Activated B cell treated with CpG ODN at 0.5 μM for 24 hours (primary cell): ENCODE data around the gene CDKN3. TPM values are rescaled to one million over a fixed set of nuclear protein-coding genes. Genes with fewer than 3 reads are reported as not detected.
"Not testable (repeated sequence)": the region's sequence is repeated elsewhere in the genome, so short reads cannot be mapped to it uniquely, and the experiment has no call there.

Source experiments
- ATAC-seq: fragments of 200-7000 bp; cut with Tn5 transposase; one replicate; pipeline ENCODE4 v1.10.0; 2021; ENCODE audit warnings: low read depth, mild to moderate bottlenecking, moderate library complexity
- CTCF ChIA-PET: fragments of 350-600 bp; sonication (Branson Sonifier 250); formaldehyde crosslinking; loops from one replicate; lab custom pipeline; 2021; ENCODE audit warnings: antibody characterized with exemption; lab: Charles Lee
- POLR2A ChIA-PET: fragments of 350-600 bp; sonication (Branson Sonifier 250); formaldehyde crosslinking; loops from one replicate; lab custom pipeline; 2021; ENCODE audit warnings: antibody characterized with exemption; lab: Charles Lee
- DNase-seq: peaks from one replicate; pipeline ENCODE4 v3.0.0; 2022
- H3K27ac Mint-ChIP-seq: one replicate; pipeline ENCODE4 v1.8.0; 2020; ENCODE audit warnings: mixed read lengths
- H3K27me3 Mint-ChIP-seq: one replicate; pipeline ENCODE4 v1.8.0; 2021; ENCODE audit warnings: mixed read lengths
- H3K36me3 Mint-ChIP-seq: one replicate; pipeline ENCODE4 v1.8.0; 2021; ENCODE audit warnings: low read depth, mixed read lengths
- H3K4me1 Mint-ChIP-seq: one replicate; pipeline ENCODE4 v1.8.0; 2021; ENCODE audit warnings: mixed read lengths
- H3K4me3 Mint-ChIP-seq: one replicate; pipeline ENCODE4 v1.8.0; 2020; ENCODE audit warnings: mild to moderate bottlenecking, mixed read lengths
- H3K9me3 Mint-ChIP-seq: one replicate; pipeline ENCODE4 v1.8.0; 2020; ENCODE audit warnings: mixed read lengths
- intact Hi-C: fragments of 100-400 bp; cut with micrococcal nuclease; formaldehyde crosslinking; loops from one replicate; pipeline ENCODE4 v1.15.1; 2024
- total RNA-seq: library from RNA; stranded (reverse); gene quantifications from 2 replicates; pipeline ENCODE4 v1.2.3, GENCODE V29; 2022
- TF ChIP-seq, protein P1 (sequence below): fragments of 200-600 bp; IDR thresholded peaks from one replicate; pipeline ENCODE4 v1.8.0; 2022; ENCODE audit warnings: antibody characterized with exemption, mild to moderate bottlenecking

Gene CDKN3
- total RNA-seq, 1 donor from 2014 or later = 0.91 TPM

DNA sequence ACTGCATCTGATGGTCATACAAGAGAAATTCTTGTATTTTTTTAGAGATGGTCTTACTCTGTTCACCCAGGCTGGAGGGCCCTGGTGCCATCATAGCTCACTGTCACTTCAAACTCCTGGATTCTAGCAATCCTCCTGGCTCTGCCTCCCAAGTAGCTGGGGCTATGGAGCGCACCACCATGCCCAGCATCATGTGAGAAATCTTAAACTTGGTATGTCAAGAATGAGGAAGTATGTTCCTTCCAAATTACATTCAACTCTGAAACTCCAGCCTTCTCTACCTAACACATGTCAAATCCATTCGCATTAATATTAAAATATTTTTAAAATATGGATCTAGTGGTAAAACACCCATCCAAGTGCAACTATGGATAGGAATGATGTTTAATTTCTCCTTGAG, 27.5 kb upstream of the CDKN3 start:
- H3K4me3 Mint-ChIP-seq = no peak overlapping the region
- POLR2A ChIA-PET = no interaction called here

DNA sequence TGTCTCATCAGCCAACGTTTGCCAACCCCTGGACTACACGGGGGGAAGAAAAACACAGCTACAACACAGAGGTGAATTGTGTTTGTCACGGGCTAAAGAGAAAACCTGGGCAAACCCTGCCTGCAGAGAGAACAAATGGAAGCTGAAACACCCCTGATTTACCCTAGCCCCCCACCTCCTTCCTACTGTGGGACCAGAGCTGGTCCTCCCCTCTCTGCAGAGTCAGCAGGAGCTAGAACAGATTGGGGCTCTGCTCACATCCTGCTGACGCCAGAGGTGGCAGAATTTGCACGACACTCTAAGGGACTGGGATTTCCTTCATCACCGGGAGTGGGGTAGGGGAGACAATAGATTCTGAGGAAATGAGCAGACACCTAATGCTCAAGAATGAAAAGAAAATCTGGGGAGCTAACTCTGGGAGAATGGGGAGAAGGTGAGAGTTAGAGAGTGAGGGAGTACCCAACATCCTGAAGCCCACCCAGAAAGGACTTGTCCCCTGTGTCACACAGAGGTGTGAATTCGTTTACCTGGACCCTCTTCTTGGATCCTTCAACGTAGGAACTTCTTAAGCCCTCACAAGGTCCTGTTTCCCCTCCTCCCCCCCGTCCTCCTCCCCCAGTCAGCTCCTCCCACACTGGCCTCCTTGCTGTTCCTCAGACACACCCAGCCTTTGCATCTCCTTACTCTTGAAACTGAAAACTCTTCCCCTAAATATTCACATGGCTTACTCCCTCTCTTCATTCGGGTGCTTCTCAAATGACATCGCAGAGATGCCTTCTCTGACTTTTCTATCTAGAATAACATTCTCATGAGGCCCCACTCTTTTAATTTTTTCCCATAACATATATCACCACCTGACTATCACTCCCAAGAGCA, 26.2 kb upstream of the CDKN3 start:
- POLR2A ChIA-PET = interaction anchor here (0.6 kb wide), 1 partner anchor 118 kb away, joined by 3 read pairs; no protein-coding TSS in a partner anchor
- TF ChIP-seq, protein P1, sequence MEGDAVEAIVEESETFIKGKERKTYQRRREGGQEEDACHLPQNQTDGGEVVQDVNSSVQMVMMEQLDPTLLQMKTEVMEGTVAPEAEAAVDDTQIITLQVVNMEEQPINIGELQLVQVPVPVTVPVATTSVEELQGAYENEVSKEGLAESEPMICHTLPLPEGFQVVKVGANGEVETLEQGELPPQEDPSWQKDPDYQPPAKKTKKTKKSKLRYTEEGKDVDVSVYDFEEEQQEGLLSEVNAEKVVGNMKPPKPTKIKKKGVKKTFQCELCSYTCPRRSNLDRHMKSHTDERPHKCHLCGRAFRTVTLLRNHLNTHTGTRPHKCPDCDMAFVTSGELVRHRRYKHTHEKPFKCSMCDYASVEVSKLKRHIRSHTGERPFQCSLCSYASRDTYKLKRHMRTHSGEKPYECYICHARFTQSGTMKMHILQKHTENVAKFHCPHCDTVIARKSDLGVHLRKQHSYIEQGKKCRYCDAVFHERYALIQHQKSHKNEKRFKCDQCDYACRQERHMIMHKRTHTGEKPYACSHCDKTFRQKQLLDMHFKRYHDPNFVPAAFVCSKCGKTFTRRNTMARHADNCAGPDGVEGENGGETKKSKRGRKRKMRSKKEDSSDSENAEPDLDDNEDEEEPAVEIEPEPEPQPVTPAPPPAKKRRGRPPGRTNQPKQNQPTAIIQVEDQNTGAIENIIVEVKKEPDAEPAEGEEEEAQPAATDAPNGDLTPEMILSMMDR = no peak
- intact Hi-C loops = no loop called here
- ATAC-seq (no peak), DNase-seq (no peak)
- Mint-ChIP-seq H3K4me3 (no peak overlapping the region), H3K36me3 (no peaks in the 10 kb centered on the region), H3K4me1 (no peaks in the 10 kb centered on the region), H3K27me3 (peaks cover 8% of the 10 kb centered on the region), H3K27ac (no peak overlapping the region), H3K9me3 (no peaks in the 10 kb centered on the region)
- CTCF ChIA-PET = interaction anchor here (0.5 kb wide), 1 partner anchor 321 kb away, joined by 4 read pairs; no protein-coding TSS in a partner anchor

More for the DNA sequence above, 27.5 kb upstream of the CDKN3 start:
- Mint-ChIP-seq H3K27ac (no peak overlapping the region), H3K9me3 (no peaks in the 10 kb centered on the region), H3K4me1 (no peaks in the 10 kb centered on the region), H3K27me3 (peaks cover 8% of the 10 kb centered on the region), H3K36me3 (no peaks in the 10 kb centered on the region)
- DNase-seq = no peak
- ATAC-seq = no peak
- TF ChIP-seq, protein P1 = no peak
- intact Hi-C loops = loop anchor here (5.0 kb wide), 1 partner anchor 403 kb away; no protein-coding TSS in a partner anchor
- CTCF ChIA-PET = no interaction called here

DNA sequence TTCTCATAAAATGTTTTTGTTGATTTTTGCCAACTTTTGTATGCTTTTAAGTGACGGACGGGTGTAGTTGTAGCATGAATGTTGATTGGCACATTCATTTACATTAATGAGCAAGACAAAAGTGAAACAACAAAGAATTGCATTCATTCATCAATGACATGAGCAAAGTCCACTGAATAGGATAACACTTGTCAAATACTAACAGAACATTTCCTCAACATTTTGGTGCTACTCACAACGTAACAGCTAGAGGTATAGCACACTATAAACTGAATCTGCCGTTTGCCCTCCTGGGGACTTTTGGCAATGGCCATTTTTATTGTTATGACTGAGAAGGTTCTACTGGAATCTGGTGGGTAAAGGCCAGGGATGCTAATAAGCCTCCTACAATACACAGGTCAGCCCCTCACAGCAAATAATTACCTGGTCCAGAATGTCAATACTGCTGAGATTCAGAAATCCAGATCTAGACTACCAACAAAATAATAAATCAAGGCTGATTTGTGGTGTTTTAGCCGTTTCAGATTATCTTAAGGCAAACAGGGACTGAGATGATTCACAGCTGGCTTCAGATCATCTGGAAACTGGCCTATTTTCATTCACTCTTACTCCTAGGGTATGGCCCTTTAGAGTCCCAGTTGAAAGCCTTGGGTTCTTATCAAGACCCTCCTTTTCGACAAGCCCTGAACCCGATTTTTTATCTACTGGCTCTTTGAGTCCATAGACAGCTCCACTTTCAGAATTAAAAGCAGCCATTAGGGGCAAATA, 22.5 kb upstream of the CDKN3 start:
- ATAC-seq (no peak), DNase-seq (no peak)
- no peak overlapping the region for H3K4me3 Mint-ChIP-seq
- no peak overlapping the region for H3K27ac Mint-ChIP-seq
- H3K9me3 Mint-ChIP-seq = no peaks in the 10 kb centered on the region
- TF ChIP-seq, protein P1 = no peak
- POLR2A ChIA-PET = no interaction called here
- H3K36me3 Mint-ChIP-seq = no peaks in the 10 kb centered on the region
- H3K4me1 Mint-ChIP-seq = peaks cover 18% of the 10 kb centered on the region
- intact Hi-C loops = no loop called here
- CTCF ChIA-PET = no interaction called here
- peaks cover 19% of the 10 kb centered on the region for H3K27me3 Mint-ChIP-seq

DNA sequence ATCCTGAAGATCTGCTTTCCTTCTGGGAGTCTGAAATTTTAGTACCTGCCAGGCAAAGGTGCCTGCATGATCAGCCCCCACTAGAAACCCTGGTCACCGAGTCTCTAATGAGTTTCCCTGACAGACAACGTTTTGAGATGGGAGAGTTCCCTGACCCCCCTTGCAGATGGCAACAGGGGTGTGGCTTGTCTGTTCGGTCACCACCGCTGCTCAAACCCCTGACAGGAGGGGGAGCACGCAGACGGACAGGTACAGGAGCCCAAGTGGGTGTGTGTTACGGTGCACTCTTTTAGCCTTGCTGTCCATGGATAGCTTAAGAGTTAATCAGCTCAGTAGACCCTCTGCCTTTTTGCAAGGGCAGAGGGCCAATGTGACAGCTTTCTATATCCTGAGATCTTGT, 19.3 kb upstream of the CDKN3 start:
- CTCF ChIA-PET = no interaction called here

DNA sequence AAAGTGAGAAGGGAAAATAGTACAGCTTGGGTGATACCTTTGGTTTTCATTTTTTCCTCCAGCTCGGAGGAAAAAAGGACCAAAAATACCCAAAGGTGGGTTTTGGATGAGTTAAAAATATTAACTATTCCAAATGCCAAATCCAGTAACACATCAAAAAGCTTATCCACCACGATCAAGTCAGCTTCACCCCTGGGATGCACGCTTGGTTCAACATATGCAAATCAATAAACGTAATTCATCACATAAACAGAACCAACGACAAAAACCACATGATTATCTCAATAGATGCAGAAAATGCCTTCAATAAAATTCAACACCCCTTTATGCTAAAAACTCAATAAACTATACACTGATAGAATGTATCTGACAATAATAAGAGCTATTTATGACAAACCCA, 17.9 kb upstream of the CDKN3 start:
- ATAC-seq, H3K9me3 Mint-ChIP-seq, CTCF ChIA-PET, DNase-seq, POLR2A ChIA-PET, H3K36me3 Mint-ChIP-seq, intact Hi-C loops, H3K27ac Mint-ChIP-seq: not testable (repeated sequence)
- peaks cover 25% of the 10 kb centered on the region for H3K4me1 Mint-ChIP-seq
- peaks cover 21% of the 10 kb centered on the region for H3K27me3 Mint-ChIP-seq
- H3K4me3 Mint-ChIP-seq = peak overlapping the region; percentile 12

More for the DNA sequence above, 19.3 kb upstream of the CDKN3 start:
- TF ChIP-seq, protein P1 = no peak
- intact Hi-C loops = no loop called here
- peaks cover 21% of the 10 kb centered on the region for H3K27me3 Mint-ChIP-seq
- DNase-seq = no peak
- H3K9me3 Mint-ChIP-seq = peaks cover 3% of the 10 kb centered on the region
- no peak overlapping the region for H3K27ac Mint-ChIP-seq
- H3K4me3 Mint-ChIP-seq = no peak overlapping the region
- no peak for ATAC-seq
- no peaks in the 10 kb centered on the region for H3K36me3 Mint-ChIP-seq
- H3K4me1 Mint-ChIP-seq = peaks cover 25% of the 10 kb centered on the region
- POLR2A ChIA-PET = no interaction called here

DNA sequence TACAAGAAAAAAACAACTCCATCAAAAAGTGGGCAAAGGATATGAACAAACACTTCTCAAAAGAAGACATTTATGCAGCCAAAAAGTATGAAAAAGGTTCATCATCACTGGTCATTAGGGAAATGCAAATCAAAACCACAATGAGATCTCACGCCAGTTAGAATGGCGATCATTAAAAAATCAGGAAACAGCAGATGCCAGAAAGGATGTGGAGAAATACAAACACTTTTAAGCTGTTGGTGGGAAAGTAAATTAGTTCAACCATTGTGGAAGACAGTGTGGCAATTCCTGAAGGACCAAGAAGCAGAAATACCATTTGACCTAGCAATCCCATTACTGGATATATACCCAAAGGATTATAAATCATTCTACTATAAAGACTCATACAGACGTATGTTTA, 16.2 kb upstream of the CDKN3 start:
- H3K27ac Mint-ChIP-seq, DNase-seq, CTCF ChIA-PET, H3K9me3 Mint-ChIP-seq, H3K36me3 Mint-ChIP-seq, ATAC-seq, POLR2A ChIA-PET, H3K4me3 Mint-ChIP-seq: not testable (repeated sequence)
- H3K27me3 Mint-ChIP-seq = peaks cover 21% of the 10 kb centered on the region
- peaks cover 25% of the 10 kb centered on the region for H3K4me1 Mint-ChIP-seq
- intact Hi-C loops = loop anchor here (2.0 kb wide), 1 partner anchor 16 kb away; the partner anchor contains the start of gene CDKN3
